HepG2 (cell line): ENCODE measurements around the gene PEX7. TPM values are rescaled to one million over a fixed set of nuclear protein-coding genes. Genes with fewer than 3 reads are reported as not detected.

Source experiments
- MAZ ChIP-seq, 2 experiments: sonication (generic) in 1 of 2; formaldehyde crosslinking in 1 of 2; IDR thresholded peaks; 2 replicates each; pipeline versions ENCODE4 v1.5.0 to v1.6.1; 2012 to 2020; ENCODE audit warnings: low read depth in 2 of 2, mild to moderate bottlenecking in 2 of 2, borderline replicate concordance in 1 of 2, improper control_type of control experiment in 1 of 2, low read length in 1 of 2, missing genetic modification reagents in 1 of 2, moderate library complexity in 1 of 2
- MTA1 ChIP-seq: sonication (generic); formaldehyde crosslinking; IDR thresholded peaks from 2 replicates; pipeline ENCODE4 v1.4.0; 2020; ENCODE audit warnings: missing genetic modification reagents, mild to moderate bottlenecking, borderline replicate concordance
- PLRG1 ChIP-seq: fragments of 450-650 bp; conservative IDR thresholded peaks from 2 replicates; pipeline ENCODE4 v1.6.1; 2016
- SNAPC2 ChIP-seq: sonication (generic); formaldehyde crosslinking; IDR thresholded peaks from 2 replicates; pipeline ENCODE4 v1.8.1; 2022; ENCODE audit warnings: mild to moderate bottlenecking, missing genetic modification reagents
- STAG1 ChIP-seq: sonication (generic); formaldehyde crosslinking; IDR thresholded peaks from 2 replicates; pipeline ENCODE4 v1.4.0; 2020; ENCODE audit warnings: missing genetic modification reagents
- ZNF230 ChIP-seq: sonication (generic); formaldehyde crosslinking; IDR thresholded peaks from 2 replicates; pipeline ENCODE4 v1.4.0; 2020; ENCODE audit warnings: mild to moderate bottlenecking, missing genetic modification reagents
- ZNF256 ChIP-seq: sonication (generic); formaldehyde crosslinking; conservative IDR thresholded peaks from 2 replicates; pipeline ENCODE4 v1.4.0; 2020; ENCODE audit warnings: missing genetic modification reagents
- ZNF616 ChIP-seq: sonication (generic); formaldehyde crosslinking; IDR thresholded peaks from 2 replicates; pipeline ENCODE4 v1.5.0; 2020; ENCODE audit warnings: low read depth, mild to moderate bottlenecking, missing genetic modification reagents
- ZNF646 ChIP-seq: sonication (generic); formaldehyde crosslinking; IDR thresholded peaks from 2 replicates; pipeline ENCODE4 v1.9.0; 2021; ENCODE audit warnings: mild to moderate bottlenecking, missing genetic modification reagents
- polyA plus RNA-seq, 8 experiments: library from polyadenylated mRNA; depleted of rRNA in 3 of 8; stranded (reverse) in 7 of 8; unstranded in 1 of 8; fragments of >200 nt; fragmentation: Illumina TruSeq in 4 of 8; extraction: Trizol in 4 of 8; gene quantifications; 2 replicates each; pipeline versions ENCODE4 v1.2.1 to v1.2.3, GENCODE V29; 2011 to 2016; ENCODE audit warnings: low read depth in 4 of 8, missing spikeins in 1 of 8, mixed read lengths in 1 of 8; ENCODE audit not compliant: insufficient read depth in 1 of 8
- total RNA-seq, 5 experiments: library from RNA; depleted of rRNA; stranded (reverse); fragments of >200 nt; fragmentation: Illumina TruSeq; extraction: Trizol; gene quantifications; 2 replicates each; pipeline ENCODE4 v1.2.3, GENCODE V29; 2016; ENCODE audit warnings: low read depth in 1 of 5

PEX7 gene
- total and polyA plus RNA-seq, 2 of the 13 experiments (the other 11 are each of a cell fraction or from before 2014, with no cell fraction given) = 0.04 to 0.53 TPM

DNA sequence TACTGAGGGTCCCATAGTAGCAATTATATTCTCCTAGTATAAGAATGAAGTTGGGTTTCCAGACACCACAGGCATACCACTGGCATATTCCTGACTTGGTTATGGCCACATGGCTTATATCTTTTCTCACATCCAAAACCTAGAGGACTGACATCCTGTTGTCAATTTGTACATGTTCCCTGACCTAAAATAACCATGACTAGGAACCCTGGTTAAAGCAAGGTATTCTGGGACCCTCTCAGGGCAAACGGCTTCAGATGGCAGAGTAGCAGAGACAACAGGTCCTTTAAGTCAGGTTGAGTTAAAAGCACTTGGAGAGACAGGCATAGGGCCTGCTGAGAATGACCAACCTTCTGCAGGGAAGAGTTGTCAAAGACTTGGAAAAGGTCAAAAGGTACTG is 42.7 kb upstream of the PEX7 start (continued):
- TF ChIP-seq ZNF646 (CRISPR knock-in tag) (no peak), PLRG1 (no peak), MTA1 (CRISPR knock-in tag) (no peak), MAZ (IDR thresholded peaks at IDR 0.05; ENCODE audit: borderline replicate concordance, low read depth, low read length) (no peak), MAZ (CRISPR knock-in tag; IDR thresholded peaks at IDR 0.05; ENCODE audit: low read depth) (no peak), ZNF616 (no peak), SNAPC2 (CRISPR knock-in tag) (no peak), STAG1 (no peak), ZNF230 (no peak), ZNF256 (no peak)
